Stimulated activated CD4-positive, alpha-beta T cell treated with anti-CD3 and anti-CD28 coated beads, TNF-alpha, amount 100 ng/mL, for 1 hour (primary cell): Measurements from ENCODE around the gene C1orf174.

Source experiments
- DNase-seq, 3 donors: peaks; one replicate each; pipeline ENCODE4 v3.0.0-alpha.2; 2020; ENCODE audit warnings: low read depth in 3 of 3, low spot score in 1 of 3

The C1orf174 gene

GRCh38 chr1:3876716-3877115 is 23.4 kb downstream of the C1orf174 start:
- no peak for DNase-seq

GRCh38 chr1:3874736-3875135 is 25.3 kb downstream of the C1orf174 start:
- DNase-seq = no peak

DNA sequence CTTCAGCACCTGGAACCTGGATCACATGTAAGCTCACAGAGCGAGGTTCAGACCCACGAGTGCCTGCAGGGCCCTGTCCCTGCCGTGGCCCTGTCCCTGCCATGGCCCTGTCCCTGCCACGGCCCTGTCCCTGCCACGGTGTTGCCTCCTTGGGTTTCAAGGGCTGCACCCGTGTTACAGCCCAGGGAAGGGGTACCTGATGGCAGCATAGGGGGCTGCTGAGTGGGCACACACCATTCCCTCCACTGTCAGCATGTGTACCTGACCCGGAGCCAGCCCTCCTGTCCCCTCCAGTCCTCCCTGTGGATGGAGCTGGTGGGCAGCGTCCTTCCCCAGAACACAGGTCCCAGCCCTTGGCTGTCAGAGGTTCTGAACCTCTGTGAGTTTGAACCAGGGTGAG is 27.5 kb downstream of the C1orf174 start:
- DNase-seq = no peak

GRCh38 chr1:3871451-3871805 is 28.6 kb downstream of the C1orf174 start:
- DNase-seq = no peak

GRCh38 chr1:3869751-3870301 is 30.2 kb downstream of the C1orf174 start:
- DNase-seq = no peak

DNA sequence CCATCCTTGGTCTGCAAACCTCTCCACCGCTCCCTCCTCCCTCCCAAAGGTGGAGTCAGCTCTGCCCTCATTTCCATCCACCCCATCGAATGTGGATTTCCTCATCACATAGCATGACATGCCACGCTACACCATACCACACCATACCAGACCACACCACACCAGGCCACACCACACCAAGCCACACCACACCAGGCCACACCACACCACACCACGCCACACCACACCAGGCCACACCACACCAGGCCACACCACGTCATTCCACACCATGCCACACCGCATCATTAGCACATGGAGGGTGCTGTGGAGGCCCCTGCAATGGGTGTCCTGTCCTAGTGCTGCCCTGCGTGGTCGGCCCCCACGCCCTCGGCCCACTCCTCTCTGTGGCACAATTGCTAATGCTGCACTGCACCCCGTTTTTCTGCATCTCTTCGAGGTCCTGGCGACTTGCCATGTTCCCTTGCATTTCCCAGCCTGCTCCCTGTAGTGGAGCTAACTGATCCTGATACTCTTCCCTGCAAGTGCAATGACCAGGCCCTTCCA is 31.5 kb downstream of the C1orf174 start:
- DNase-seq = no peak

- DNase-seq = no peak
Observed at GRCh38 chr1:3865606-3866160, 34.4 kb downstream of the C1orf174 start.

DNA sequence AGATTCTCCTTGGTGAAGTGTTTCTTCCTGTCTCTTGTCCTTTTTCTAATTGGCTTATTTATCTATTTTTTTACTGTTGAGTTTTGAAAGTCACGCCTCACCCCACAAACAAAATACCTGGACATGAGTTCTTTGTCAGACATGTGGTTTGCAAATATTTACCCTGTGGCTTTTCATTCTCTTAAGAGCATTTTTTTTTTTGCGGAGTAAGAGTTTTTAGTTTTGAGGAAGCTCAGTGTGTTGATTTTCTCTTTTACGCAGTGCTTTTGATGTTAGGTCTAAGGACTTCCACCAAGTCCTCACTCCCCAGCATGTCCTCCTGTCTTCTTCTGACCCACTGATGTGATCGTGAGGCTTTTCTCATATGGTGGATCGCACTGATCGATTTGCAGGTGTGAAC is 35.2 kb downstream of the C1orf174 start:
- DNase-seq = no peak

DNA sequence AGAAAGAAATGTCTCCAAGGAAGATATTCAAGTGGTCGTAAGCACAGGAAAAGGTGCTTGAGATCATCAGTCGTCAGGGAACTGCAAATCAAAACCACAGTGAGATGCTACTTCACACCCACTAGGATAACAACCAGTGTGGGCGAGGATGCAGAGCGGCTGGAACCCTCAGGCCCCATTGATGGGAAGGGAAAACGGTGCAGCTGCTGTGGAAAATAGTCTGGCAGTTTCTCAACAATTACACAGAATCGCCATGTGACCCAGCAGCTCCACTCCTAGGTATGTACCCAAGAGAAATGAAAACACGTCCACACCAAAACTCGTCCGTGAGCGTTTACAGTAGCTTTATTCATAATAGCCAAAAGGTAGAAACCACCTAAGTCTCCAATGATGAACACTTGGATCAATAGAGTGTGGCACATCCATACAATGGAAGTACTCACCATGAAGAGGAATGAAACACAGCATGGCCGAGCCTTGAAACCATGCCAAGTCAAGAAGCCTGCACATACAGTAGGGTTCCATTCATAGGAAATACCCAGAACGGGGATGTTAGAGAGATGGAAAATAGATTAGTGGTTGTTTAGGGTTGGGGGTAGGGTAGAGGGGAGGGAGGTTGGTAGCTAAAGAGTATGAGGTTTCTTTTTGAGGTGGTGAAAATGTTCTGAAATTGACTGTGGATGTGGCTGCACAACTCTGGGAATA is 36.7 kb downstream of the C1orf174 start:
- DNase-seq = no peak

DNA sequence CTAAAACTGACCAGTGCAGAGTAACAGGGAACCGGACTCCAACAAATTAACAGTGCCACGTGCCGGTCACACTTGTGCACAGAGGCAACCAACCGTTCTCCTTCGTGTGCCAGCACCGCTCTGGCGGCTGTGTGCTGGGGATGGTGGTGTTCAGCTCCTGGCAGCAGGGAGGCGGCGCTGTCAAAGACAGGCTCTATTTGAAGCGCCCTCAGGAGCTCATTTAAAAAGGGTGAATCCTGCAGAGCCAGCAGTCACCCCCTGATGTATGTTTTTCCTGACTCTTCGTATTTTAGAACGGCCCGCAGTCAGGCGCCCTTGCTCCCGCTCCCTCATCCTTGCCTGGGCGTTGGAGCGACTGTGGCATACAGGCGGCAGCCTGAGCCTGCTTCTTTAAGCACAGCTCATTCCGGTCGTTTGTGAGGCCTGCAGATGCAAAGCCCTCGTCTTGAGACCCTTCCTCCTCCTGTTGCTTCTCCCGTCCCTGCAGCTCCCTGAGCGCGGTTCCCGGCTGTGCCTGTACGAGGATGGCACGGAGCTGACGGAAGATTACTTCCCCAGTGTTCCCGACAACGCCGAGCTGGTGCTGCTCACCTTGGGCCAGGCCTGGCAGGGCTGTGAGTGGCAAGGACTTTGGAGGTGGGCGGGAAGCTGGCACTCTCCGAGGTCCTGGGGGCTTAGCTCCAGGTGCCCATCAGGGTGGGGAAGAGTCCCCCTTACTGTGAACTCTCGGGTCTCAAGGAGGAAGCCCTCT is 41.7 kb downstream of the C1orf174 start:
- no peak for DNase-seq

DNA sequence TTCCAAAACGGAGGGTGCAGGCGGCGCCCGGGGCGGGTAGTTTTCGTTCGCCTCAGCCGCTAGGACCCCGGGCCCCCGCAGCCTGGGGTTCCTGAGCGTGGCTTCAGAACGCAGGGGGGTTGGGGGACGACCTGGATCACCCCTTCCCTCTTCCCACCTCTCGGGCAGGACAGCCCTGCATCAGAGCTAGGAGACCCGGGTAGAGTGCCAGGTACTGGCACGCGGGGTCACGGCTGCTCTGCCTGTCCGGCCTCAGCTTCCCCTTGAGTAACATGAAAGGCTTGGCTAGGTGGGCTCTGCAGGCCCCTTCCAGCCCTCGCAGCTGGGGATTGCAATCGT is 42.3 kb downstream of the C1orf174 start:
- DNase-seq = peak in 1 of 3 donors; percentile 4

- DNase-seq = peak; percentile 96 to 97 (median 97)
Observed at GRCh38 chr1:3856923-3857790, 42.9 kb downstream of the C1orf174 start, which contains the start of the genes CEP104 and DFFB. CEP104 (minus strand) TSS chr1:3857211; CDS start chr1:3852407, 4,804 bp downstream. DFFB (plus strand) TSS chr1:3857476; CDS start chr1:3857604, 128 bp downstream.

DNA sequence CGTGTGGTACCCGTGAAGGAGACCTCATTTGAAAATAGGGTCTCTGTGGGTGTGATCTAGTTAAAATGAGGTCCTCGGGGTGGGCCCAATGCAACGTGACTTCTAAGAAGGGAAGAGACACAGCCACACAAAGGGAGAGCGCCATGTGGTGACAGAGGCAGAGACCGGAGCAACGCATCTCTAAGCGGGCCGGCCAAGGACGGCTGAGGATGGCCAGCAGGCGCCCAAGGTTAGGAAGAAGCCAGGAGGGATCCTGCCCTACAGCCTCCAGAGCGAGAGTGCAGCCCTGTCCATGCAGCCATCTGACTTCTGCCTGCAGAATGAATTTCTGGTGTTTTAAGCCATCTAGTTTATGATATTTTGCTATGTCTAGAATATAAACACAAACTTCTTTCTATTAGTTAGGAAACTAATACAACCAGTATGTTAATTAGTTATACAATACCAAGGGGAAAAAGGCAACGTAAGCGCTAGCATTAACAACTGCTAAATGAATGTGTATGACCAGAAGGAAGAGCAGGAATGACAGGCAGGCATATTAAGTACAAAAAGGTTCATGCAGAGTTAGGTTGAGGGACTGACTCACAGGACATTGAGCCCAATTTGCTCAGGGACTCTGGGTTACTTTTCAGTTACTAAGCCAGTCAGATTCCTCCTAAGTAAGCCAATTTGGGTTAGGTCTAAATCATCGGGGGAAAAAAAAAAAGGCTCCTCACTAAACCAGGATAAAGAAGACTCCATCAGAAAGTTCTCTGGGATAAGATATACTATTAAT is 47.2 kb downstream of the C1orf174 start:
- no peak for DNase-seq

DNA sequence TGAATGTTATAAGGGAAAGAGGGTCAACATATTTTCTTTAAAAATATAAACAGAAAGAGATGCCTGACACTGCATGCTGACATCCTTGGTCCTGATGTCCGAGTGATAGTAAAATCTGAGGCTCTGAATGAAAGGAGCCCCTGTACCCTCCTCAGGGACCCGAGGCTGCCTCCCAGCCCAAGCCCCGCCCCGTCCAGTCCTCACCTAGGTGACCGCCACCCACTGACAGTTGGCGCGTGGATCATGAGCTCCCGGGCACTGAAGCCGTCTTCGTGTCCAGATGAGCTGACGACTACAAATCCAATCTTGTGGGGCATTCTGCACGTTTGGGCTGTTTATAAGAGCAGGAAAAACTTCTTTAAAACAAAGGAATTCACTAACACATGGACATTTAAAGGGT is 48.0 kb downstream of the C1orf174 start:
- no peak for DNase-seq

GRCh38 chr1:3851292-3851691 is 48.8 kb downstream of the C1orf174 start:
- no peak for DNase-seq

GRCh38 chr1:3850857-3851256 is 49.2 kb downstream of the C1orf174 start:
- DNase-seq = no peak

GRCh38 chr1:3847081-3847480 is 53.0 kb downstream of the C1orf174 start:
- DNase-seq = no peak

GRCh38 chr1:3846541-3846940 is 53.5 kb downstream of the C1orf174 start:
- DNase-seq = no peak

DNA sequence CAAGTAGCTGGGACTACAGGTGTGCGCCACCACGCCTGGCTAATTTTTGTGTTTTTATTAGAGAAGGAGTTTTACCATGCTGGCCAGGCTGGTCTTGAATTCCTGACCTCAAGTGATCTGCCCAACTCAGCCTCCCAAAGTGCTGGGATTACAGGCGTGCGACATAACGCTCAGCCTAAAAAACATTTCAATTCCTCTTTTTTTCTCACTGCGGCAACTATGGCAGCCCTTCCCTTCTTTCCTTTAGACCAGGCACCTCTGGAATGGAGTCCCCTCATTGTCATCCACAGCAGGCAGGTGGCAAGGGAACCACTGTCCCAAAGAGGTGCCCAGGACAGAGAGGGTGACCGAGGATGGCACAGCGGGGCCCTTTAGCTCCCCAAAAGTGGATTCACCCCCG is 57.2 kb downstream of the C1orf174 start:
- DNase-seq = no peak

- DNase-seq = no peak
Observed at GRCh38 chr1:3841491-3841890, 58.6 kb downstream of the C1orf174 start.
